Activated gamma-delta T cell treated with anti-CD3 and anti-CD28 coated beads, Interleukin-2, amount 50 U/mL, for 16 hours (primary cell): ENCODE results near the gene PARD6B.
"Not testable (repeated sequence)": the region's sequence is repeated elsewhere in the genome, so short reads cannot be mapped to it uniquely, and the experiment has no call there.

Experiments used
- DNase-seq: peaks from one replicate; pipeline ENCODE4 v3.0.0-alpha.2; 2020; ENCODE audit warnings: low read depth

Gene PARD6B

DNA sequence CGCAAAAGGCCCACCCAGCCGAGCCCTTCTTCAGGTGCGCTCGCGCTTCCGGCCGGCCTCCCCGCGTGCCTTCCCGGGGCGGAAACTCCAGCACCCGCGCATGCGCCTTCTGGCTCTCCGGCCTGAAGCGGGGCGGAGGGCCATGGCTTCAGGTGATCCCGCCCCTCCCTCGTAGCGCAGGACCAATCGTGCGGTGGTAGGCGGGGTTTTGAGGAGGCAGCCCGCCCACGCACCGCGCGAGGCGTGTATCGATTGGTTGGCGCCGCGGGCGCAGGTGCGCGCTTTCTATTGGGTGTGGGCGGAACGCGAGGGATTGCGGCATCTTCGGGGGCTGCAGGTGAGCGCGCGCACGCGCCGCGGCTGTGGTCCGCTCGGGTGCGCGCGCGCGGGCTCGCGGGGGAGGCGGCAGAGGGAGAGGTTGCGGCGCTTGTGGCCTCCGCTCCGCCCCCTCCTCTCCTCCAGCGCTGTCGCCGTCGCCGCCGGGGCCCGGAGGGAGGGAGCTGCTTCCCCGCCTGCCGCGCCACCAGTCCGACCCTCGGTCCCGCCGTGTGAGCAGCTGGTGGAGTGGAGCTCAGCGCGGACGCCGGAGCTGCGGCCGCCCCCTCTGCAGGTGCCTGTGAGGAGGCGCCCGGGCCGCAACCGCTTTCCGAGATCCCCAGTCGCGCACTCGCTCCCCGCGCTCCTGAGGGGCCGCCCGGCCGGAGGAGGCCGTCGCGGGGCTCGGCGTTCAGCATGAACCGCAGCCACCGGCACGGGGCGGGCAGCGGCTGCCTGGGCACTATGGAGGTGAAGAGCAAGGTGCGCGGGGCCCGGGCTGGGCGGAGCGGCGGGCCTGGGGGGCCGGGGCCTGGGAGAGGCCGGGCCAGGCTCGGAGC, at the start of gene PARD6B:
Gene PARD6B, plus strand, starts transcription at position 526 of the 875 bp plus-strand sequence. Its CDS starts 207 bp downstream, at position 733.
- peak; percentile 98 for DNase-seq

DNA sequence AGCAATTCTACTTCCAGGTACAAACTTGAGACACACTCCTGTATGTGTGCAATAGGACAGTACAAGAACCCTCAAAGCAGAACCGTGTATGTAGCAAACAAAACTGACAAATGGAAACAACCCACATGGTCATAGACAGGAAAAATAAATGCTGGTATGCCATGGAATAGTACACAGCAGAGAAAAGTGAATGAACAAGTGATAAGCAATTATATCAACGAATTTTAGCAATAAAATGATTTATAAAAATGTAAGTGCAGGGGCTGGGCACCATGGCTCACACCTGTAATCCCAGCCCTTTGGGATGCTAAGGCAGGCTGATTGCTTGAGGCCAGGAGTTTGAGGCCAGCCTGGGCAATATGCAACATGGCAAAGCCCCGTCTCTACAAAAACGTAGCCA, 49.3 kb upstream of the PARD6B start:
- DNase-seq = no peak

GRCh38 chr20:50682947-50683530, 48.3 kb upstream of the PARD6B start:
- no peak for DNase-seq

- no peak for DNase-seq
Measured at GRCh38 chr20:50683570-50683969, 47.8 kb upstream of the PARD6B start.

- DNase-seq = no peak
Measured at GRCh38 chr20:50686821-50687220, 44.6 kb upstream of the PARD6B start.

GRCh38 chr20:50688256-50688975, 43.0 kb upstream of the PARD6B start:
- no peak for DNase-seq

DNA sequence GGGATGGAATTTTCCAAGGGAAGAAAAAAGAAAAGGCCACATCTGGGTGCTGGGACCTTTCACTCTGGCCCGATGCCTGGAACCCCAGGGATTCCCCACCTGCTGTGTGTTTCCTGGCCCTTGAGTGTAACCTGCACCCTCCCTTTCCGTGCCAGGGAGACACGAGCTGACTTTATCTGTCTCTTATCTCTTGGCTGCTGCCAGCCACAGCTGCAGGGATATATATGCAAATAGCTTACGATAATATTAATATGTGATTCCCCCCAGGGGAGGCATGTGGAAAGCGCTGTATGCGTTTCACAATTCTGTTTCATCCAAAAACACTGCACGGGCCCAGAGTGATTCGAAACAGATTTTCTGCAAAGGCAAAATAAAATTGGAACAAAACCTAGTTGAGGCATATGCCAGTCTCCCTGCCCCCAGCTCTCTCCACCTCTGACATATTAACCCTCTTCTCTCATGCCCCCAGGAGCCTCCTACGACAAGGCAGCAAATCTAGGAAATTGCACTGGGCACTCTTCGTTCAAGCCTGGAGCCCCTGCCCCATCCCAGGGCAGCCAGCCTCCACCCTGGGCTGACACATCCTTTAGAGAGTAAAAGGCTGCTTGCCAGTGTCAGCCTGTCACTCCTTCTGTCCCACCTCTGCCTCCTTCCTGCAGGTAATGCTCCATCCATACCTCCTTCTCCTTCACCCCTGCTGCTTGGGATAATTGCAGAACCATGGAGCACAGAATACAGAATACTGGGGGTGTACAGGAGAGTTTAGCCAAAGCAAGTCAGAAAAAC, 41.3 kb upstream of the PARD6B start:
- DNase-seq = no peak

GRCh38 chr20:50690650-50691572, 40.5 kb upstream of the PARD6B start, which contains the start of gene RIPOR3:
TSS of gene RIPOR3 (minus strand) at chr20:50691542. CDS start at chr20:50691128, 414 bp downstream.
- no peak for DNase-seq

- no peak for DNase-seq
Measured at GRCh38 chr20:50691573-50692551, 39.5 kb upstream of the PARD6B start.

GRCh38 chr20:50692552-50692933, 38.8 kb upstream of the PARD6B start:
- no peak for DNase-seq

DNA sequence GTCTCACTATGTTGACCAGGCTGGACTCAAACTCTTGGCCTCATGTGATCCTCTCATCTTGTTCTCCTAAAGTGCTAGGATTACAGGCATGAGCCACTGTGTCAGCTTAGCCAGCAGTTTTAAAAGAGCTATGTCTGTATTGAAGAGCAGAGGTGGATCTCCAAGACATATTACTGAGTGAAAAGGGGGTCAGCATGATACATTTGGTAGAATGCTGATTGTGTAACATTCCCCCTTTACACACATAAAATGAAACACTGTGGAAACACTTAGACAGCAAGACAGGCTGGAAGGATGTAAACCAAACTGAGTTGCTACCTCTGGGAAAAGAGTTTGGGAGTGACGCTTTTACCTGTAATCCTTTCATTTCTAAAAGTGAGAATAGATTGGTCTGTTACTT, 38.4 kb upstream of the PARD6B start:
- no peak for DNase-seq

DNA sequence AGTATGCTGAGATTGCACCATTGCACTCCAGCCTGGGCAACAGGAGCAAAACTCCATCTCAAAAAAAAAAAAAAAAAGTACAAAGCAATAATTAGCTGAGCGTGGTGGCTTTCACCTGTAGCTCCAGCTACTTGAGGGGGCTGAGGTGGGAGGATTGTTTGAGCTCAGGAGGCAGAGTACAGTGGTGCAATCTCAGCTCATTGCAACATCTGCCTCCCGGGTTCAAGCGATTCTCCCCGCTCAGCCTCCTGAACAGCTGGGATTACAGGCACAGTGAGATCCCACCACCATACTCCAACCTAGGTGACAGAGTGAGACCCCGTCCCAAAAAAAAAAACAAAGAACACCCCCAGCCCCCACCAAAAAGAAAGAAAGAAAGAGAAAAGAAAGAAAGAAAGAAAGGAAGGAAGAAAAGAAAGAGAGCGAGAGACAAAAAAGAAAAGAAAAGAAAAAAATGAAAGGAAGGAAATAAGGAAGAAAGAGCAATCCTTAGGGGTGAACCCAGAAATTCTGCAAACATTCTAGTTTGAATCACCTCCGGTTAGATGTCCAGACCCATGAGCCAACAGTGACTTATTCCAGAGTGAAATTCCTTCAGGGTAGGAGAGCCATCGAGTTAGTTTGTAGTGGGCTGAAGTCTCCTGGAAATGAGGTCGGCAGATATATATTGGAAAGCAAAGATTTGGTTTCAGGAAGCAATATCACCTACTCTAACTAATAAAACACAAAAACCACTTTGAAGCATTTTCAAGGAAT, 36.8 kb upstream of the PARD6B start:
- DNase-seq = no peak

DNA sequence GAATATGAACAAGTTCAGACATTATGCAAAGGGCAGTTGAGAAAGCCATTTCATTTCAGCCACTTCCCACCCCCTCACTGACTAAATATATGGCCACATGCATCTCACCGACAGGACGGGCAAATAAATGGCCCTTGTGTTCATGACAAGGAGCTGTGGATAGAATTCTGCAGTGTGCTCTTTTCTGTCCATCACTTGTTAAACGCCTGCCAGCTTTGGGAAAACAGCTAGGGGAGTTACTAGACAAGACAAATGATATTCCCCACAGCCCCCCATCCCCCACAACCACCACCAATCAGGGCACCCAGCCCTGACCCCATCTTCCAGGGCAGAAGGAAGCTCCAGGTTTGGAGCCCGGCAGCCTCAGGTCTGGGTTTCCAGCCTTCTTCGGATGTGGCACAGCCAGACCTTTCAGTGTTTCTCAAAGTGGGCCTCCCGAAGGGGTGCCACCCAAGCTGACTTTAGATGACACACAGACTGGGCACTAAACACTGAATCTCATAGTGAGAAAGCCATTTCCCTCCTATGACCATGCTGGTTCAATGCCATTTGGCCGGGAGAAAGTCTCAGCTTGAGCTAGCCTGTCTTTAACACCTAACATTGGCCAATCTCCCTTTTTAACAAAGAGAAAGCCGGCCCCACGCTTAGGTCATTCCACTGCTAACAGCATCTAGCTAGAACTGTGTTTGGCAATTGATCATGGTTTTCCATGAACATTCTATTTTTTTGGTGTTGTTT, 36.1 kb upstream of the PARD6B start:
- no peak for DNase-seq

GRCh38 chr20:50698255-50698654, 33.1 kb upstream of the PARD6B start:
- not testable (repeated sequence) for DNase-seq

GRCh38 chr20:50699688-50700087, 31.7 kb upstream of the PARD6B start:
- DNase-seq = no peak

- no peak for DNase-seq
Measured at GRCh38 chr20:50701041-50701963, 30.1 kb upstream of the PARD6B start.
